Uterus (tissue), 4 donors: ENCODE results near the gene REV3L. TPM values are rescaled to one million over a fixed set of nuclear protein-coding genes. Genes with fewer than 3 reads are reported as not detected.

Source experiments
- DNase-seq, 2 donors: peaks; one replicate each; pipeline ENCODE4 v3.0.0-alpha.2; 2019 to 2020
- H3K27ac ChIP-seq, 2 donors: fragments of 200-600 bp; sonication (generic); 1 replicate in 1 of 2; 2 replicates in 1 of 2; pipeline ENCODE4 v1.5.1; 2016 to 2018
- H3K27me3 ChIP-seq, 2 donors: fragments of 200-600 bp; sonication (generic); one replicate each; pipeline ENCODE4 v1.5.1; 2018 to 2019; ENCODE audit warnings: control low read depth in 1 of 2
- H3K36me3 ChIP-seq, 2 donors: fragments of 200-600 bp; sonication (generic); one replicate each; pipeline ENCODE4 v1.5.1; 2019; ENCODE audit warnings: control low read depth in 1 of 2
- H3K4me1 ChIP-seq, 2 donors: fragments of 200-600 bp; sonication (generic); one replicate each; pipeline ENCODE4 v1.5.1; 2018 to 2019; ENCODE audit warnings: control low read depth in 1 of 2
- H3K4me3 ChIP-seq, 2 donors: fragments of 200-600 bp; sonication (generic); 1 replicate in 1 of 2; 2 replicates in 1 of 2; pipeline ENCODE4 v1.5.1; 2018 to 2019; ENCODE audit warnings: mild to moderate bottlenecking in 1 of 2
- H3K9me3 ChIP-seq, 2 donors: fragments of 200-600 bp; sonication (generic); one replicate each; pipeline ENCODE4 v1.5.1; 2019; ENCODE audit warnings: control low read depth in 1 of 2
- CTCF ChIP-seq, 4 experiments: fragments of 200-600 bp in 2 of 4; fragments of 450-650 bp in 2 of 4; sonication (generic) in 2 of 4; IDR thresholded peaks; one replicate each; pipeline ENCODE4 v1.5.1; 2016 to 2019; ENCODE audit warnings: antibody characterized with exemption in 4 of 4, mild to moderate bottlenecking in 2 of 4, moderate library complexity in 1 of 4
- POLR2A ChIP-seq, 2 donors: fragments of 450-650 bp; IDR thresholded peaks; one replicate each; pipeline ENCODE4 v1.6.1; 2016; ENCODE audit warnings: antibody characterized with exemption in 2 of 2, mild to moderate bottlenecking in 1 of 2, moderate library complexity in 1 of 2
- intact Hi-C: fragments of 100-400 bp; cut with DNase I; formaldehyde crosslinking; loops from one replicate; pipeline ENCODE4 v1.15.1; 2023; ENCODE audit warnings: low total_unique reads
- total RNA-seq, 4 donors: library from RNA; depleted of rRNA in 3 of 4; stranded (reverse); fragments of >200 nt in 3 of 4; gene quantifications; one replicate each; pipeline versions ENCODE4 v1.1.0 to v1.2.4, GENCODE V29; 2014 to 2023
- donor health status: DM: yes; HTN: yes; CAD: no.

Gene REV3L
- total RNA-seq, 4 donors from 2014 or later: 67.9 to 318 (median 127) TPM

GRCh38 chr6:111492499-111492898, 9.5 kb upstream of the REV3L start:
- H3K36me3 ChIP-seq: no peaks in the 10 kb centered on the region
- no peak for TF ChIP-seq CTCF (IDR thresholded peaks at IDR 0.05)
- no peak for TF ChIP-seq POLR2A (IDR thresholded peaks at IDR 0.05)
- no peak for DNase-seq
- no peaks in the 10 kb centered on the region for H3K27me3 ChIP-seq
- H3K4me3 ChIP-seq: no peak overlapping the region
- H3K4me1 ChIP-seq: no peaks in the 10 kb centered on the region
- H3K27ac ChIP-seq: no peak overlapping the region
- intact Hi-C loops: no loop called here
- H3K9me3 ChIP-seq: no peaks in the 10 kb centered on the region

GRCh38 chr6:111490067-111490466, 7.0 kb upstream of the REV3L start:
- TF ChIP-seq POLR2A (IDR thresholded peaks at IDR 0.05) (no peak), CTCF (IDR thresholded peaks at IDR 0.05) (no peak)
- DNase-seq: no peak
- Histone ChIP-seq H3K27ac (peak overlapping the region; percentile 40 to 50), H3K27me3 (no peaks in the 10 kb centered on the region), H3K9me3 (no peaks in the 10 kb centered on the region), H3K4me3 (no peak overlapping the region), H3K36me3 (no peaks in the 10 kb centered on the region), H3K4me1 (peaks cover 0 to 6% of the 10 kb centered on the region in 2 donors)
- intact Hi-C loops: no loop called here

- TF ChIP-seq CTCF (IDR thresholded peaks at IDR 0.05): no peak
- no peak for TF ChIP-seq POLR2A (IDR thresholded peaks at IDR 0.05)
- H3K27ac ChIP-seq: peak overlapping the region; percentile 99 to 100
- H3K36me3 ChIP-seq: no peaks in the 10 kb centered on the region
- DNase-seq: no peak
- peaks cover 0 to 7% of the 10 kb centered on the region in 2 donors for H3K4me1 ChIP-seq
- intact Hi-C loops: no loop called here
- no peaks in the 10 kb centered on the region for H3K9me3 ChIP-seq
- no peak overlapping the region for H3K4me3 ChIP-seq
- no peaks in the 10 kb centered on the region for H3K27me3 ChIP-seq
These were observed 4.6 kb upstream of the REV3L start for GRCh38 chr6:111487661-111488060.

DNA sequence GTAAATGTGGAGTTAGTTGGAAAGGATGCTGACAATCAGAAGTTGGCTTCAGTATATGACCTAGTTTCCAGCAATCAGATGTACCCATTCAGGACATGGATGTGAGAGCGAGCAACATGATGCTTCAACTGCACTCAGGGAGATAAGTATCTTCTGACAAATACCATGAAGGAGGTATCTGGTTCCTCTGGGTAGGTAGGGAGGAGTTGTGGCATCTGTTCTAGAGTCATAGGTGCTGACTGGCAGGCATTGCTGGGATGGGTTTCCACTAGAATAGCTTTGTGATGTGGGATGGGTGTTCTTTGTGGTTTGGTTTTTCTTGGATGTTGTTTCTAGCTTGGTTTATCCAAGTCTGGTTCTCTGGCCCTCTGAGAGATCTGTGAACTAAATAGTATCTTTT, 3.9 kb upstream of the REV3L start:
- Histone ChIP-seq H3K36me3 (no peaks in the 10 kb centered on the region), H3K9me3 (no peaks in the 10 kb centered on the region), H3K4me1 (peaks cover 0 to 7% of the 10 kb centered on the region in 2 donors), H3K27ac (peak overlapping the region; percentile 99 to 100), H3K27me3 (no peaks in the 10 kb centered on the region), H3K4me3 (no peak overlapping the region)
- TF ChIP-seq CTCF (IDR thresholded peaks at IDR 0.05) (no peak), POLR2A (IDR thresholded peaks at IDR 0.05) (no peak)
- no peak for DNase-seq
- intact Hi-C loops: no loop called here

GRCh38 chr6:111486475-111486874, 3.5 kb upstream of the REV3L start:
- TF ChIP-seq CTCF (IDR thresholded peaks at IDR 0.05): no peak
- TF ChIP-seq POLR2A (IDR thresholded peaks at IDR 0.05): no peak
- Histone ChIP-seq H3K27me3 (no peaks in the 10 kb centered on the region), H3K4me1 (peaks cover 0 to 7% of the 10 kb centered on the region in 2 donors), H3K4me3 (no peak overlapping the region), H3K27ac (peak overlapping the region; percentile 99 to 100), H3K36me3 (no peaks in the 10 kb centered on the region), H3K9me3 (no peaks in the 10 kb centered on the region)
- DNase-seq: no peak
- intact Hi-C loops: no loop called here
